HCEC 1CT (cell line): ENCODE results near the gene UBE2G2.

Experiments used
- DNase-seq: peaks from one replicate; pipeline ENCODE4 v3.0.0-alpha.2; 2017

The UBE2G2 gene

DNA sequence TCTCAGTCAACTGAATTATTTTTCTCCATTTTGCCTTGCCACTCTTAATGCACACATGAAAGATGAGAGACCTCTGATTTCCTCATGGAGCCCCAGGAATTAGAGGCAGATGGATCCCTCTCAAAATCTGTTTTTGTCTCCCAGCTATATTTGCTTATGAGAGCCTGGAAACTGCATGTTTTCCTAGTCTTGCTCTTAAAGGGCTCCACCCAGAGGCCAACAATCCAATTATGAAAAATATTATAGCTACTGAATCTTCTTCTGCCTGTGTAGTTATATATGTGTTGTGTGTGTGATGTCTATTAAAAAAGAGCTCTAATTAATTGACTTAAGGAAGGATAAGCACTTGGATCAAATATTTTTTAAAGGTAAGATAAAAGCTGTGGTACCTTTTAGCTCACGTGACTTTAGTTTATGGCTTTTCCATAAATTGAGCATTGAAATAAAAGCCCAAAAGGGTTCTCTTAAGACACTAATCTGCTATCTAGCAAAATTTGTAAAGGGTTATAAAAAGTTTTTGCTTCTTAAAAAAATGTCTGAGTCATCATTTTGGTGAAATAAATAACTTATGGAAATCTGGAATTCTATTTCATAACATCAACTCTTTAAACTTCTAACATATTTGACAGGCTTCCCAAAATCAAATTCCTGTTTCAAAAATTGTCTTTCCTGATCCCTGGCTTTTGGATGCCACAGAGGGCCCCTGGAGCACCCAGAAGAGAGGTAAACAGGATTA is 59.0 kb downstream of the UBE2G2 start:
- peak; percentile 23 for DNase-seq

DNA sequence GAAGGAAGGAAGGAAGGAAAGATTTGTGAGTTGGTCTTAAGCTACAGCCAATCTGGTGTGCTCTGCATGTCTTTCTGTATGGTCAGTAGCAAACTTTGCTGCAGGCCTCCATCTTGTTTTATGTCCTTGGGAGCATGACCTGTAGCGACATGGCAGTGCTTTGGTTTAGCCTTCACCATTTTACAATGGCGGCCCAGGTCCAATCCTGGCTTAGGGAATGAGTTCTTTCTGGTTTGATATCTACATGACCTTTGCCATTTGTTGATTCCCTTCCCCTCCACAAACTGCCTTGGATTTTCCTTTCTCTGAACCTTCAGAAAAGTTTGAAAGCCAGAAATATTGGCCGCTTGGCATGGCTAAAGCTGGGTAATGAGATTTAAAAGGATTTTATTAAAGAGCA is 59.7 kb downstream of the UBE2G2 start:
- no peak for DNase-seq

DNA sequence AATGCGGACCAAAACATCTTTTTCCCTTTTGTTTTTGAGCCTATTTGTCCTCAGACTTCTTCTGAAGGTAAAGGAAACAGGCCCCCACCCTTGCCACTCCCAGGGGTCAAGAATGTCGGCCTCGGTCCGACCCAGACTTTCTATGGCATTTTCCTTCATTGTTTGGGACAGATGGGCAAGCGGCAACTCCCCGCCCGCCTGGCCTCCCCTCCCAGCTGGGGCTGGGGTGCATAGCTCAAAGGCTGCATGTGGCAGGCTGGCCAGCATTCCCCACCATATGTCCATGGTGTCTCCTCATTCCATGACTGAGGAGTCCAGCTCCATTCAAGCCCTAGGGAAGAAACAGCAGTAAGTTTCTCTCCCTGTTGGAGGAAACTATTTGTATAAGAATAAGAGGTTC is 60.9 kb downstream of the UBE2G2 start:
- no peak for DNase-seq

DNA sequence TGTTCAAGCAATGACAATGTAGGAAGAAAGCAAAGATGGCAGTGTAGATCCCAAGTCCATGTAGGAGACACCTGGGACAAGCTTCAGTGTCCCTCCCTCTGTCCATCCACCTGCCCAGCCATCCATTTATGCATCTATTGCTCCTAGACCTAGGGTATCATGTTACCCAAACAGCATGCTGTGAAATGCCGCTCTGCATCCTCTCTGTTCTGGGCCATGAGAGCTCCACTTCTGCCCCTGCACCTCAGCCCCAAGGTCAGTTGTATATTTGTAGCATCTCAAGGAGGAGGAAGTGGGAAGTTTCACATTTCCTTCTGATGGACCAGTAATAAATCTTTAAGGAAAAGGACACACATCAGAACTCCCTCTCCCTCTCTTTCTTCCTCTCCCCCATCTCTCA is 62.3 kb downstream of the UBE2G2 start:
- no peak for DNase-seq

DNA sequence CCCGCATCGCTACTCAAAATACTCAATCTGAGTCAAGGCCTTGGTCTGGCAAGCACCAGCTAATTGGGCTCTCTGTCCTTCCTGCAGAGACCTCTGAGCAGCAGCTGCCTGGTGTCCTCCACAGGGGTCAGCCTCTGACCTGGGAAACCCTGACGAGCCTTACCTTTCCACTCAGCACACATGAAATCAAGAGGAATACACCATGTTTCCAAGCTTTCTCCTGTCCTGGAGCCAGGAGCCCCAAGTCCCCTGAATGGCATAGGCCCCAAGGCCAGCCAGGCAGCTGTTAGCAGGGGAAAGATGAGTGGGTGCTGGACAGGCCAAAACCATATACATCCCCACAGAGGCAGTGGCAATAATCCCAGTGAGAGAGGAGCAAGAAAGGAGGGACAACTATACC is 63.0 kb downstream of the UBE2G2 start:
- DNase-seq = no peak

DNA sequence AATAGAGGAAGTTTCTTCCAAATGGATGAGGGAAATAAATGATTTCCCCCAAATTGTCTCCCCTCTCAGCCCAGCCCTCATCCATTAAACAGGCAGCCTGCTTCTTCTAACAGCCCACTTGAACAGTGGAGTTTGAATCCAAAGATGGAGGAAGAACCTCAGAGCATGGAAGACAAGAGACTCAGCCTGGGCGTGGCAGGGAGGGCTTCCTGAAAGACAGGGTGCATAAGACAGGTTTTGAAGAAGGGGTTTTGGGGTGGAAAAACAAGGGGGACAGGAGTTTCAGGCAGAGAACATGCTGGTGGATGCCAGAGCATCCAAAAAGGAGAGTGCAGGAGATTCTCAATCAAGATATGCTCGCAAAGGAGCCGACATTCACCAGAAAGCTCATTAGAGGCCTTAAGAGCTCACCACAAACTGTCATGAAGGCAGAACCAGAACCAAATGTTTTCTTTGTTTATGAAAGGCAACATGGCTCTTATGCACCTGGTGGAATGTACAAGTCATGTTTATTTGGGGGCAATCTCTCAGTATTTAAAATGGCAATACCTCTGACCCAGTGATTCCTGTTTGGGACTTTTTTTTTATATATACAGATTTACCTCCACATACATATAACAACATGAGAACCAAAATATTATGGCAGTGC is 63.8 kb downstream of the UBE2G2 start:
- no peak for DNase-seq

DNA sequence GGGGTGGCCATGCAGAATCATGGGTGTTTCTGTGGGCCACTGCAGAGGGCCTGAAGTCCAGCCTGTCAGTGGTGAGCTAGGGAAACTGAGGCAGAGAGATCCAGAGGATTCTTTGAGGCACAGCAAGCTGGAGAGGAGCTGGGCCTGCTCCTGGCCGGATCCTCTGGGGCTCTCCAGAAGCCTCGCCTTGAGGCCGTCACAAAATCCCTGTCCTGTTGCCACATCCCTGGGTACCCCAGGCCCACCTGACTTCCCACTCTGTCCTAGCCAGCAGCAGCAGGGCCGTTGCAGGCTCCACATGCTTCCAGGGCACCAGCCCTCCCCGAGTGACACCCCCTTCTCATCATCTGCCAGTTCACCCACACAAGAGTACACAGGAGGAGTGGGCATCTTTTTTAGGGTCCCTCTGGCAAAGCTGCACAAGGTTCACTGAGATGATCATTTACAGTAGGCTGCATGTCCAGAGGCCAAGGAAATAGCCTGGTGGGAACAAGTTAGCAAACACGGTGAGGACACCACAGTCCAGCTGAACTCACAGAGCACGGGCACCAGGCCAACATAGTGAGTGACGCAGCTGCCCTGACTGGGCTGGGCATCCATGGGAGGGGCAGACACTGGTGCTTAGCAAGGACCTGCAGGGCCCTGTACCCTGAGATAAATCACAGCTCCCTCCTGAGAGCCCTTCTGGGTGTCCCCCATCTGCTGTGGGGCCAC is 65.2 kb downstream of the UBE2G2 start:
- no peak for DNase-seq

DNA sequence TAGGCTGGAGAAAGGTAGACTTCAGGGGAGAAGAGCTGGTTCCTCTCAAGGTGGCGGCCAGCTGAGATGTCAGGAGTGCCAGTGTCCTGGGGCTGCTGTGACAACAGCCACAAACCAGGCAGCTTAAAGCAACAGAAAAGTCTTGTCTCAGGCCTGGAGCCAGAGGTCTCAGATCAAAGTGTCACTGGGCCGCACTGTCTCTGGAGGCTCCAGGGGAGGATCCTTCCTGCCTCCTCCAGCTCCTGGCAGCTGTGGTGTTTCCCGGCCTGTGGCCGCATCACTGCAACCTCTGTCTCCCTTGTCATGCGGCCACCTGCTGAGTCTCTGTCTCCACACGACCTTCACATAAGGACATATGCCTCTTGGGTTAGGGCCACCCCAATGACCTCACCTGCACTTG is 65.8 kb downstream of the UBE2G2 start:
- no peak for DNase-seq

DNA sequence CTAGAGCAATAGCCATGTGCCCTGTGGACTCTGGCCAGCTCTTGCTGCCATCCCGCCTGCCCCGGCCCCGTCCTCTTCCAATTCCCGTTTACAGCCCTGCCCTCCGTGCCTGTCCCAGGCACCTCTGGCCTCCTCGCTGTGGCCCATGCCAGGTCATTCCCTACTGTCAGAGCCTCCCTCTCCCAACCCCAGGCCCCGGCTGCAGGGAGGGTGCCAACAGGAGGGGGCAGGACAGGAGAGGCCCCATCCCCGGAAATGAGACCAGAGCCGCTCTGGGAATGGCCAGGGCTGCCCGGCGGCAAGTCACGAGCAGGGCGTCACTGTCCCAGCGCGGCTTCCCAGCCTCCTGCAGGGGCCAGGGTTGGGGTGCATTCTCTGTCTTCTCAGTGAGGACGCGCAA is 66.8 kb downstream of the UBE2G2 start:
- no peak for DNase-seq

DNA sequence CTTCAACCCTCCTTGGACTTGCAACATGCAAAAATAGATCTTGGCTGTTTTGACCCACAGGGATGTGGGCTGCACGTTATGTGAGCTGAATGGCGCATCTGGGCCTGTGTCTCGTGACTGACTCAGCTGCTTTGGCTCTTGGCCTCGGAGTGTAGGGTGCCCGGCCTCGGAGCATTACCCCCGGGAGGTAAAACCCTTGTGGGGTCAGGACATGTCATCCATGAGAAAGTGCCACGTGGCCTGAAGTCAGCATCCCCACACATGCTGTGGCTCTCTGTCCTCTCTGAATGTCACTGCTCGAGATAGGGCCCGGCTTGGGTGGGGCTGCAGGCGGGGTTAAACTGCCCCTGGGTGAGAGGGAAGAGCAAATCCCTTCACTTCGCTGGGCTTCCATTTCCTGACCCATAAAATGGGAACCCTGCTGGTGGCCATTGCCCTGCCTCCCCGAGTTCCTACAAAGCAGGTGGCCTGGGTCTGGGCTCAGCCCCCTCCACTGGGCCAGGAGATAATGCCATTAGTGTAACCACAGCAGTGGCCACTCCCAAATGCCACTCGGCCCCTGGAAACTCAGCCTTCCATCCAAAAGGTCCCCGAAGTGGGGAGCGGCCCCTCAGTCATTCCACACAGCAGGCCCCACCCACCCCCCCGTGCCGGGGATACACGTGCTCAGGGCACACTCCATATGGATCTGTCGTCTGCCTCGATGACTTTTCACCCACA is 67.4 kb downstream of the UBE2G2 start:
- DNase-seq = peak; percentile 22

DNA sequence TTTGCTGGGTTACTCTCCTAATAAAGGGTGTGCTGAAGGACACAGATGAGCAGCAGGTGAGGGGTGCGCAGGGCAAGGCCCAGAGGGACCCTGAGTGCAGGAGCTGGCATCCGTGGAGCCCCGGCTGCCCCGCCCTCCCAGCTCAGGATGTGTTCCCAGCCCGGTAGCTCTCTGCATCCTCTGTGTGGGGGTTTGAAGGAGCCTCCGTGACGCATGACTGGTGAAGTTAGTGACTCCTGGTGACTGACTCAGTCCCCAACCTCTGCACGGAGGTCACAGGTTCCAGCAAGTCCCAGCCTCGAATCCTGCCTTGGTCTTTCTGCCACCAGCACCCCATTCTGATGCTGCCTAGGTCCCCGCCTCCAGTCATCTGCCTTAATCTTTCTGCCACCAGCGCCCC is 68.7 kb downstream of the UBE2G2 start:
- no peak for DNase-seq

DNA sequence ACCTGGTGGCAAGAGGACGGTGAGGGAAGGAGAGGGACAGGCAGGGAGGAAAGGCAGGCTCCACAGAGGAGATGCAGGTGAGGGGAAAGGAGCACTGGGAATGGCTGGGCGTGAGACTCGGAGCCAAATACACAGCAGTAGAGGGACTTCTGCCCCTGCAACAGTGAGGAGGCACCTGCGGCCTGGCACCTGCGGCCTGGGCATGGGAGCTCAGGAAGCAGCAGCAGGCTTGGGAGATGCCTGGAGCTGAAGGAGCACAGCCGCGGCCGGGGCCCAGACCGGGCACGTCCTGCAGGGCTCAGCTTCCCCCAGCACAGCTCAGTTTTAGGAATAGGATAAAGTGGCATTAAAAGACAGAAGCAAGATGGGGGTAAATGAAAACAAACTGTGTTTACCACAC is 69.4 kb downstream of the UBE2G2 start:
- DNase-seq = no peak

DNA sequence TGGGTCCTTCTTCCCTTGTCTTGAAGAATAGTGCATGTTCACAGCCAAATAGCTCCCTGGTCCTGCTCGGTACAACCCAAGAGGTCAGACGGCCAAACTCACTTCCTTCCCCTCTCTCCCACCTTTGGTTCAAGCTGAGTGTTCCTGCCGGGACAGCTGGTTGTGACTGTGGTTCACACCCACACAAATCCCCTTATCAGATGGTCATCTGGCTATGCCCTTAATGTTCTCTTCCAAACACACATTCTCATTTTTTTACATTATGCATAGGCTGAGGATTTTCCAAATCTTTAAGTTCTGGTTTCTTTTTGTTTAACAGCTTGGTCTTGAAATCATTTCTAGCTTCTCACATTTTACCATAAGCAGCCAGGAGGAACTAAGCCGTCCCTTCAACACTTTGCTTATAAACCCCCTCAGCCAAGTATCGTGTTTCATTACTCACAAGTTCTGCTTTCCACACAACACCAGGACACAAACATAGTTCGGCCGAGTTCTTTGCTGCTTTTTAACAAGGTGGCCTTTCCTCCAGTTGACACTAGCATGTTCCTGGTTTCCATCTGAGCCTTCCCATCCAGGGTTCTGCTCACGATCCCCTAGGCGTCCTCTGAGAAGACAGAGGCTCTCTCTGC is 70.6 kb downstream of the UBE2G2 start:
- no peak for DNase-seq

DNA sequence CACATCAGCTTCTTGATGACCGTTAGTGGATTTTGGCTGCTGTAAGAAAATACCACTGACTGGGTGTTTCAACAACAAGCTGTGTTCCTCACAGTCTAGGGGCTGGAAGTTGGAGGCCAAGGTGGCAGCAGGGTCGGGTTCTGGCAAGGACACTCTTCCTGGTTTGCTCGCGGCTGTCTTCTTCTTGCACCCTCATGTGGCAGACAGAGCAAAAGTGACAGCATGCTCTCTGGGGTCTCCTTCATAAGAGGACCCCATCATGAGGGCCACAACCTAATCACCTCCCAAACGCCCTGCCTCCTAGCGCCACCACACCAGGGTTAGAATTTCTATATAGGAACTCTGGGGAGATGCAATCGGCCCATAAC is 71.6 kb downstream of the UBE2G2 start:
- no peak for DNase-seq

DNA sequence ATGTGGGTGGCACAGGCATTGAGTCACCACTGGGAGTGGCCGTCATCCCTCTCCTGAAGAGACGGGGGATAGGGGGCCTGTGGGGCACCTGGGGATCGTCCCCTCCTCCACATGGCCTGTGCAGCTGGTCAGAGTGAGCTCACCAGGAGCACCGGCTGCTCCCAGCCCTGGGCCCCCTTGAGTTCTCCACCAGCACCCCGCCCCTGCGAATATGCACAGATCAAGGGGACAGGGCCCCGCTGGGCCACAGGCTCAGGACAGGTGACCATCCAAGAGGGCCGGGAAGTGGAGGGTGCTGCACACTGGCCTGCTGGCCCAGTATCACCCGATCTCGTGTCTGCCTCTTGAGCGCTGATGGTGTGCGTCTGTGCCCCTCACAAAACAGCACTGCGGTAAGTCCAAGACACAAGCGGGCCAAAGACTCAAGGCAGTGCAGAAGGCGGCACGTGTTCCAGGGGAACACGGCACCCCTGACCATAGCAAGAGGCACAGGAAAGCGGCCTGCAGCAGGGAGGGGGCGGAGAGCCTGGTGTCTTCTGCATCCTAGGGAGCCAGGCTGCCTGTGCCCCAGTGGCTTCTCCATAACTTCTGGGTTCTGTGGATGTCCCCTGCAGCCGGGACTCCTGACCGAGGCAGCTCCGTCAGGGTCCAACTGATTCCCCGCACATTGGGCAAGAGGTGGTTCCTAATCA is 72.1 kb downstream of the UBE2G2 start:
- DNase-seq = no peak

DNA sequence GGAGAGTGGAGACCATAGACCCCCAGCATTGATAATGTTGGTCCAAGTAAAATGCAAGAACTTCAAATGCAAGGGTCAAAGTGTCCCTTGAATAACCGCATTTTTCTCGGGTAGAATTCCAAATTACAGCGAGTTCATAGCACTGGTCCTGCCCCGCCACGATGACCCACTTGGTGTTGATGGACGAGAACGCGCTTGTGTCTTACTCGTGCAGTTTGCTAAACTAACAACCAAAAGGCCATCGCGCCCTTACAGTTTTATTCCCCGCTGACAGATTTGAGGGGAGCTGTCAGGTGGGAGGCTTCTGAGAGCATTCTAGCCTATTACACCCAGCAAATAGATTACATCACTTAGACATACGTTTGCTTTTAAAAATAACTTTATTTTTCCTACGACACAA is 72.9 kb downstream of the UBE2G2 start:
- DNase-seq = no peak

DNA sequence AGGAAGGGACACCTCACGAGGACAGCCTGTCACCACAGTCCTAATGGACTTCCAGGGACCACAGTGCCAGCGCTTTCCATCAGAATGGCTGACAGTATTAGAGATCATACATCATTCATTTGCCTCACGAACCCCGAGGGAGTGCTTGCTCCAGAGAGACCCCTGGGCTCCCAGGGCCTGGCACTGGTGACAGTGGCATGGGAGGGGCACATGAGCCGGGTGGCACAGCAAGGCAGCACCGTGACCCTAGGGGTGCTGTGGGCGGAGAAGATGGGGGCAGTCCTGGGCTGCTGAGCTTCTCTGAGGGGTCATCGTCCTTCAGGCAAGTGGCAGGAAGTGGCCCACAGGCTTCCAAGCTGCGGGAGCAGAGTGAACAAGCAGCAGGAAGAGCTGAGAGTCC is 73.9 kb downstream of the UBE2G2 start:
- no peak for DNase-seq

DNA sequence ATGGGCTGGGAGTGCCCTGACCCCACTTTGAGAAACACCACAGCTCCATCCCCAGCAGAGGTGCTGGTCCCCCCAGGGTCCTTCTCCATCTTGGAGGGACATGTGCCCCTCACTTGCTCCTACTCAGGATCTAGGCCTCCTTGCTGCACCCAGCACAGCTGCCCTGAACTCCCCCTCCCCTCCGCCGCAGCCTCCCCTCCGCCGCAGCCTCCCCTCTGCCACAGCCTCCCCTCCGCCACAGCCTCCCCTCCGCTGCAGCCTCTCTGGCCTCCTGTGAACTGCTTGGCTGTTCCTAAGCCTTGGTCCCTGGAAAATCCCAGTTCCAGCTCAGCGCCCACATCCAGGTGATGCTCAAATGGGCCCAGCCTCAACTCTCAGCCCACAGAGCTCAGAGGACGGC is 74.3 kb downstream of the UBE2G2 start:
- DNase-seq = no peak

DNA sequence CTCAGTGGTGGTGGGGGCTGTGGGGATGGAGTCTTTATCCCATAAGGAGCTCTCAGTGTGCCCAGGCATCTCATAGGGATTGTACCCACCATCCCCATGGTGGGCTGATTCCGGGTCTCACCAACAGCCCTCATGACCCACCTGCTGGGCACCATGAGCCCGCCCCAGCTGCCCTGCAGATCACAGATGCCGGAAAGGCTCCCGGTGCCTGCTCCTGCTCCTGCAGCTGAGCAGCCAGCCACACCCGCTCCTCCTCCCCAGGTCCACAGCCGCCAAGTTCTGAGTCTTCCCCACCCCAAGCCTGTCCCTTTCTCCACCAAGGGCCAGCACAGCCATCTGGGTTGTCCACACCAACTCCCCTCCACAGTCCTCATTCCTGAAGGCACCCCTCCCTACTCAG is 74.8 kb downstream of the UBE2G2 start:
- no peak for DNase-seq

DNA sequence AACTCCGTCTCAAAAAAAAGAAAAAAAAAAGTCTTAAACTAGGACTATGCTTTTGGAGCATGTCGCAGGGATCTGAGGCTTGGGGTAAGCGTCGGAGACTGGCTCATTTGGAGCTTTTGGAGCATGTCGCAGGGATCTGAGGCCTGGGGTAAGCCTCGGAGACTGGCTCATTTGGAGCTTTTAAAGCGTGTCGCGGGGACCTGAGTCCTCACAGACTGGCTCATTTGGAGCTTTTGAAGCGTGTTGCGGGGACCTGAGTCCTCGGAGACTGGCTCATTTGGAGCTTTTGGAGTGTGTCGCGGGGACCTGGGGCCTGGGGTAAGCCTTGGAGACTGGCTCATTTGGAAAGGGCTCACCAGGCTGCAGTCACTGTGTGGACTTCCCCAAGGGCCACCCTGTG is 76.7 kb downstream of the UBE2G2 start:
- DNase-seq = no peak

DNA sequence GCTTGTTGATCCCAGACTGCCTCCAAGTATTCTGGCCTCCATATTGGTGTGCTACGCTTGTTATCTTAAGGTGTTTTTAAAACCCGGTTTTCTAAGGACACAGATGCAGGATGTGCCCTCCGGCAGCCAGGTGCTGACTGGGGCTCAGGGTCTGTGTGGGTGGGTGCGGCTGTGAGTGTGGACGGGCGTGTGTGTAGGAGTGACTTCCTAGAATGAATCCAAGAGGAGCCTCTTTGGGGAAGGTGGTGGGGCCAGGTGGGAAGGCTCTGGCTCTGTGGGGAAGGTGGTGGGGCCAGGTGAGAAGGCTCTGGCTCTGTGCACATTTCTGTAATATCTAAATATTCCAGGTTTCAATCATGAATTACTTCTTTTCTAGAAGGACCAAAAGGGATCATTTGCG is 77.4 kb downstream of the UBE2G2 start:
- no peak for DNase-seq
